H9 (cell line): Measurements from ENCODE around the gene KAZN. TPM values are rescaled to one million over a fixed set of nuclear protein-coding genes. Genes with fewer than 3 reads are reported as not detected.

ENCODE experiments used
- DNase-seq: peaks from one replicate; pipeline ENCODE4 v3.0.0-alpha.2; 2017
- H2AFZ ChIP-seq: one replicate; pipeline ENCODE4 v1.6.1; 2013; ENCODE audit warnings: mild to moderate bottlenecking, low read length, control low read depth, moderate library complexity
- H2AK5ac ChIP-seq: 2 replicates; pipeline ENCODE4 v1.6.1; 2013; ENCODE audit warnings: low read length, control low read depth, mixed read lengths; ENCODE audit not compliant: insufficient read length
- H2BK120ac ChIP-seq: one replicate; pipeline ENCODE4 v1.6.1; 2013; ENCODE audit warnings: low read depth, mild to moderate bottlenecking, low read length, control low read depth, inconsistent platforms; ENCODE audit not compliant: poor library complexity, severe bottlenecking
- H2BK12ac ChIP-seq: 2 replicates; pipeline ENCODE4 v1.6.1; 2013; ENCODE audit warnings: low read length, control low read depth, mixed read lengths, low read depth; ENCODE audit not compliant: insufficient read length
- H2BK15ac ChIP-seq: 2 replicates; pipeline ENCODE4 v1.6.1; 2013; ENCODE audit warnings: low read depth, low read length, control low read depth
- H2BK20ac ChIP-seq: one replicate; pipeline ENCODE4 v1.6.1; 2013; ENCODE audit warnings: low read depth, mild to moderate bottlenecking, low read length, control low read depth, inconsistent platforms; ENCODE audit not compliant: poor library complexity, severe bottlenecking
- H2BK5ac ChIP-seq: 2 replicates; pipeline ENCODE4 v1.6.1; 2013; ENCODE audit warnings: low read length, control low read depth, mixed read lengths; ENCODE audit not compliant: insufficient read length
- H3K14ac ChIP-seq: 2 replicates; pipeline ENCODE4 v1.6.1; 2013; ENCODE audit warnings: low read length, control low read depth; ENCODE audit not compliant: insufficient read depth
- H3K18ac ChIP-seq: 2 replicates; pipeline ENCODE4 v1.6.1; 2013; ENCODE audit warnings: low read depth, mild to moderate bottlenecking, mixed read lengths, low read length, control low read depth; ENCODE audit not compliant: insufficient read length
- H3K23ac ChIP-seq: 2 replicates; pipeline ENCODE4 v1.6.1; 2013; ENCODE audit warnings: low read length, control low read depth, mixed read lengths, low read depth; ENCODE audit not compliant: insufficient read length
- H3K23me2 ChIP-seq: 2 replicates; pipeline ENCODE4 v1.6.1; 2013; ENCODE audit warnings: low read depth, mild to moderate bottlenecking, mixed read lengths, low read length, control low read depth; ENCODE audit not compliant: insufficient read length, poor library complexity, severe bottlenecking
- H3K27ac ChIP-seq: 2 replicates; pipeline ENCODE4 v1.5.1; 2013; ENCODE audit warnings: low read length, control low read depth, mixed read lengths, low read depth; ENCODE audit not compliant: insufficient read length
- H3K27me3 ChIP-seq: 2 replicates; pipeline ENCODE4 v1.6.1; 2013; ENCODE audit warnings: low read length, control low read depth, inconsistent platforms; ENCODE audit not compliant: insufficient read depth
- H3K4ac ChIP-seq: 2 replicates; pipeline ENCODE4 v1.6.1; 2013; ENCODE audit warnings: low read depth, mild to moderate bottlenecking, control low read depth, inconsistent platforms, low read length, moderate library complexity
- H3K4me1 ChIP-seq: 2 replicates; pipeline ENCODE4 v1.6.1; 2013; ENCODE audit warnings: low read length, control low read depth, inconsistent platforms; ENCODE audit not compliant: insufficient read depth
- H3K4me2 ChIP-seq: 2 replicates; pipeline ENCODE4 v1.6.1; 2013; ENCODE audit warnings: low read length, control low read depth, mixed read lengths; ENCODE audit not compliant: insufficient read length, insufficient read depth
- H3K56ac ChIP-seq: 2 replicates; pipeline ENCODE4 v1.6.1; 2013; ENCODE audit warnings: low read depth, mild to moderate bottlenecking, mixed read lengths, low read length, control low read depth; ENCODE audit not compliant: insufficient read length
- H3K79me1 ChIP-seq: 2 replicates; pipeline ENCODE4 v1.6.1; 2013; ENCODE audit warnings: low read depth, mild to moderate bottlenecking, moderate library complexity, low read length, control low read depth, inconsistent platforms; ENCODE audit not compliant: insufficient read depth, poor library complexity, severe bottlenecking
- H3K79me2 ChIP-seq: 2 replicates; pipeline ENCODE4 v1.6.1; 2013; ENCODE audit warnings: low read length, control low read depth, inconsistent platforms; ENCODE audit not compliant: insufficient read depth
- H3K9ac ChIP-seq: 2 replicates; pipeline ENCODE4 v1.6.1; 2013; ENCODE audit warnings: low read length, control low read depth, mixed read lengths; ENCODE audit not compliant: insufficient read length; ENCODE audit errors: extremely low read depth
- H3K9me3 ChIP-seq: one replicate; pipeline ENCODE4 v1.6.1; 2013; ENCODE audit warnings: low read depth, low read length, inconsistent platforms; ENCODE audit not compliant: control insufficient read depth
- H3T11ph ChIP-seq: one replicate; pipeline ENCODE4 v1.6.1; 2013; ENCODE audit warnings: mild to moderate bottlenecking, low read length, control low read depth, inconsistent platforms
- H4K20me1 ChIP-seq: one replicate; pipeline ENCODE4 v1.6.1; 2013; ENCODE audit not compliant: control insufficient read depth, insufficient read length, insufficient read depth
- H4K5ac ChIP-seq: 2 replicates; pipeline ENCODE4 v1.6.1; 2013; ENCODE audit warnings: low read depth, mild to moderate bottlenecking, mixed read lengths, low read length, control low read depth; ENCODE audit not compliant: insufficient read length
- H4K8ac ChIP-seq: replicated peaks from 2 replicates; pipeline ENCODE4 v1.6.1; 2013; ENCODE audit warnings: low read length, control low read depth, mixed read lengths, low read depth; ENCODE audit not compliant: insufficient read length
- H4K91ac ChIP-seq: 2 replicates; pipeline ENCODE4 v1.6.1; 2013; ENCODE audit warnings: low read depth, mild to moderate bottlenecking, moderate library complexity, mixed read lengths, low read length, control low read depth; ENCODE audit not compliant: insufficient read length
- H3K27ac Mint-ChIP-seq, 3 experiments: 2 replicates in 2 of 3; 3 replicates in 1 of 3; pipeline ENCODE4 v1.8.0; 2020 to 2021; ENCODE audit warnings: mixed read lengths in 3 of 3, mild to moderate bottlenecking in 1 of 3, moderate library complexity in 1 of 3
- H3K27me3 Mint-ChIP-seq: 2 replicates; pipeline ENCODE4 v1.8.0; 2021; ENCODE audit warnings: low read depth, mild to moderate bottlenecking, moderate library complexity, mixed read lengths
- H3K36me3 Mint-ChIP-seq, 3 experiments: 2 replicates in 2 of 3; 3 replicates in 1 of 3; pipeline ENCODE4 v1.8.0; 2020 to 2021; ENCODE audit warnings: low read depth in 3 of 3, mixed read lengths in 3 of 3; ENCODE audit not compliant: insufficient read depth in 1 of 3
- H3K4me1 Mint-ChIP-seq, 2 experiments: 2 replicates each; pipeline ENCODE4 v1.8.0; 2020; ENCODE audit warnings: mixed read lengths in 2 of 2
- H3K4me3 Mint-ChIP-seq, 2 experiments: 2 replicates in 1 of 2; 3 replicates in 1 of 2; pipeline ENCODE4 v1.8.0; 2020 to 2021; ENCODE audit warnings: mild to moderate bottlenecking in 2 of 2, mixed read lengths in 2 of 2, moderate library complexity in 1 of 2
- H3K9me3 Mint-ChIP-seq, 2 experiments: 2 replicates in 1 of 2; 3 replicates in 1 of 2; pipeline ENCODE4 v1.8.0; 2020; ENCODE audit warnings: mild to moderate bottlenecking in 2 of 2, mixed read lengths in 2 of 2, moderate library complexity in 1 of 2
- WGBS: extraction: QIAGEN DNeasy Blood & Tissue Kit; methylation state at CpG from one replicate; pipeline ENCODE4 v1.1.7; 2013; ENCODE audit warnings: missing lambda C conversion rate, low lambda C conversion rate, mixed read lengths; ENCODE audit not compliant: insufficient read length; ENCODE audit errors: extremely low coverage; 5-methylcytosine and 5-hydroxymethylcytosine counted together
- total RNA-seq: library from RNA; stranded (reverse); gene quantifications from 2 replicates; pipeline ENCODE4 v1.2.1, GENCODE V29; 2021
- TF ChIP-seq, protein P1 (sequence below): fragments of 200-600 bp; sonication (generic); conservative IDR thresholded peaks from 3 replicates; pipeline ENCODE4 v1.8.0; 2021; ENCODE audit warnings: antibody characterized with exemption, mild to moderate bottlenecking

KAZN gene
- total RNA-seq, 1 experiment from 2014 or later, result 7.6 TPM

DNA sequence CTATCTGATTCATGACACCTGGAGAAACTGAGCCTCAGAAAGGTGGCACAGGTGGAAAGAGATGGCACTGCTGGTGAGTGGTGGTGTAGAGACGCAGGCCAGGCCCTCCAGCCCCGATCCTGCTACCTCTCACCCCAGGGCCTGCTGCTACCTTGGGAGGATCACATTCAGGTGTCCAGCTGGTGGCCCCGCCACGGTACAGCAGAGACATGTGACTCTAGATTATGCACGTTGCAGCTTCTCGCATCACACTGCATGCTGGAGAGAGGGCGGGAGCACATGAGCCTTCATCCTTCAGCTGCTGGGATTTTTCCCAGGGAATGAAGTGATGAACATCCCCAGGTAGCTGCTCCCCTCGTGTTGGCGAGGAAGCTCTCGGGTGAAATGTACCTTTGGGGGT is 32.9 kb downstream of the KAZN start:
- Histone ChIP-seq H2AK5ac (no peak overlapping the region), H4K5ac (no peak overlapping the region), H3T11ph (no peak overlapping the region), H2BK15ac (no peak overlapping the region), H3K9me3 (no peaks in the 10 kb centered on the region), H3K23me2 (no peaks in the 10 kb centered on the region), H3K56ac (no peak overlapping the region), H2BK120ac (no peak overlapping the region), H3K18ac (no peak overlapping the region), H3K9ac (no peak overlapping the region), H3K14ac (no peak overlapping the region), H3K27me3 (no peaks in the 10 kb centered on the region), H3K23ac (no peak overlapping the region), H2BK5ac (no peak overlapping the region), H2BK20ac (no peak overlapping the region), H2AFZ (no peak overlapping the region), H3K4me2 (no peak overlapping the region), H3K79me2 (no peaks in the 10 kb centered on the region), H3K4ac (no peak overlapping the region), H4K8ac (no peak overlapping the region), H4K91ac (no peak overlapping the region), H3K4me1 (no peaks in the 10 kb centered on the region), H2BK12ac (no peak overlapping the region), H3K27ac (no peak overlapping the region), H4K20me1 (no peaks in the 10 kb centered on the region), H3K79me1 (no peaks in the 10 kb centered on the region)
- WGBS, result no CpG with 5 or more reads among the region's 10 CpGs
- peaks cover 15 to 19% of the 10 kb centered on the region in 2 experiments for H3K4me1 Mint-ChIP-seq
- no peak overlapping the region for H3K4me3 Mint-ChIP-seq
- H3K36me3 Mint-ChIP-seq, result no peaks in the 10 kb centered on the region
- H3K27ac Mint-ChIP-seq, result no peak overlapping the region; a peak in 1 of 7 replicates
- TF ChIP-seq, protein P1, sequence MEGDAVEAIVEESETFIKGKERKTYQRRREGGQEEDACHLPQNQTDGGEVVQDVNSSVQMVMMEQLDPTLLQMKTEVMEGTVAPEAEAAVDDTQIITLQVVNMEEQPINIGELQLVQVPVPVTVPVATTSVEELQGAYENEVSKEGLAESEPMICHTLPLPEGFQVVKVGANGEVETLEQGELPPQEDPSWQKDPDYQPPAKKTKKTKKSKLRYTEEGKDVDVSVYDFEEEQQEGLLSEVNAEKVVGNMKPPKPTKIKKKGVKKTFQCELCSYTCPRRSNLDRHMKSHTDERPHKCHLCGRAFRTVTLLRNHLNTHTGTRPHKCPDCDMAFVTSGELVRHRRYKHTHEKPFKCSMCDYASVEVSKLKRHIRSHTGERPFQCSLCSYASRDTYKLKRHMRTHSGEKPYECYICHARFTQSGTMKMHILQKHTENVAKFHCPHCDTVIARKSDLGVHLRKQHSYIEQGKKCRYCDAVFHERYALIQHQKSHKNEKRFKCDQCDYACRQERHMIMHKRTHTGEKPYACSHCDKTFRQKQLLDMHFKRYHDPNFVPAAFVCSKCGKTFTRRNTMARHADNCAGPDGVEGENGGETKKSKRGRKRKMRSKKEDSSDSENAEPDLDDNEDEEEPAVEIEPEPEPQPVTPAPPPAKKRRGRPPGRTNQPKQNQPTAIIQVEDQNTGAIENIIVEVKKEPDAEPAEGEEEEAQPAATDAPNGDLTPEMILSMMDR, result no peak
- no peaks in the 10 kb centered on the region; the same call in 1 of the 2 replicates for H3K27me3 Mint-ChIP-seq
- no peak for DNase-seq
- no peaks in the 10 kb centered on the region for H3K9me3 Mint-ChIP-seq
